ENCODE measurements around the gene KCNH1.

- TF ChIP-seq, protein P1, sequence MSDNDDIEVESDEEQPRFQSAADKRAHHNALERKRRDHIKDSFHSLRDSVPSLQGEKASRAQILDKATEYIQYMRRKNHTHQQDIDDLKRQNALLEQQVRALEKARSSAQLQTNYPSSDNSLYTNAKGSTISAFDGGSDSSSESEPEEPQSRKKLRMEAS (IDR thresholded peaks at IDR 0.05), result no peak
- TF ChIP-seq, protein P2, sequence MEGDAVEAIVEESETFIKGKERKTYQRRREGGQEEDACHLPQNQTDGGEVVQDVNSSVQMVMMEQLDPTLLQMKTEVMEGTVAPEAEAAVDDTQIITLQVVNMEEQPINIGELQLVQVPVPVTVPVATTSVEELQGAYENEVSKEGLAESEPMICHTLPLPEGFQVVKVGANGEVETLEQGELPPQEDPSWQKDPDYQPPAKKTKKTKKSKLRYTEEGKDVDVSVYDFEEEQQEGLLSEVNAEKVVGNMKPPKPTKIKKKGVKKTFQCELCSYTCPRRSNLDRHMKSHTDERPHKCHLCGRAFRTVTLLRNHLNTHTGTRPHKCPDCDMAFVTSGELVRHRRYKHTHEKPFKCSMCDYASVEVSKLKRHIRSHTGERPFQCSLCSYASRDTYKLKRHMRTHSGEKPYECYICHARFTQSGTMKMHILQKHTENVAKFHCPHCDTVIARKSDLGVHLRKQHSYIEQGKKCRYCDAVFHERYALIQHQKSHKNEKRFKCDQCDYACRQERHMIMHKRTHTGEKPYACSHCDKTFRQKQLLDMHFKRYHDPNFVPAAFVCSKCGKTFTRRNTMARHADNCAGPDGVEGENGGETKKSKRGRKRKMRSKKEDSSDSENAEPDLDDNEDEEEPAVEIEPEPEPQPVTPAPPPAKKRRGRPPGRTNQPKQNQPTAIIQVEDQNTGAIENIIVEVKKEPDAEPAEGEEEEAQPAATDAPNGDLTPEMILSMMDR (IDR thresholded peaks at IDR 0.05; ENCODE audit: low read depth, low read length, missing input control), result no peak
- no peak for TF ChIP-seq TAF1 (conservative IDR thresholded peaks at IDR 0.05)
Observed at GRCh38 chr1:210992837-210993236, 141.1 kb downstream of the KCNH1 start.
